ENCODE results near the gene ARHGAP35. TPM values are rescaled to one million over a fixed set of nuclear protein-coding genes. Genes with fewer than 3 reads are reported as not detected.
"Not testable (repeated sequence)": the region's sequence is repeated elsewhere in the genome, so short reads cannot be mapped to it uniquely, and the experiment has no call there.

ARHGAP35 gene
- polyA plus RNA-seq: 4.4 TPM

DNA sequence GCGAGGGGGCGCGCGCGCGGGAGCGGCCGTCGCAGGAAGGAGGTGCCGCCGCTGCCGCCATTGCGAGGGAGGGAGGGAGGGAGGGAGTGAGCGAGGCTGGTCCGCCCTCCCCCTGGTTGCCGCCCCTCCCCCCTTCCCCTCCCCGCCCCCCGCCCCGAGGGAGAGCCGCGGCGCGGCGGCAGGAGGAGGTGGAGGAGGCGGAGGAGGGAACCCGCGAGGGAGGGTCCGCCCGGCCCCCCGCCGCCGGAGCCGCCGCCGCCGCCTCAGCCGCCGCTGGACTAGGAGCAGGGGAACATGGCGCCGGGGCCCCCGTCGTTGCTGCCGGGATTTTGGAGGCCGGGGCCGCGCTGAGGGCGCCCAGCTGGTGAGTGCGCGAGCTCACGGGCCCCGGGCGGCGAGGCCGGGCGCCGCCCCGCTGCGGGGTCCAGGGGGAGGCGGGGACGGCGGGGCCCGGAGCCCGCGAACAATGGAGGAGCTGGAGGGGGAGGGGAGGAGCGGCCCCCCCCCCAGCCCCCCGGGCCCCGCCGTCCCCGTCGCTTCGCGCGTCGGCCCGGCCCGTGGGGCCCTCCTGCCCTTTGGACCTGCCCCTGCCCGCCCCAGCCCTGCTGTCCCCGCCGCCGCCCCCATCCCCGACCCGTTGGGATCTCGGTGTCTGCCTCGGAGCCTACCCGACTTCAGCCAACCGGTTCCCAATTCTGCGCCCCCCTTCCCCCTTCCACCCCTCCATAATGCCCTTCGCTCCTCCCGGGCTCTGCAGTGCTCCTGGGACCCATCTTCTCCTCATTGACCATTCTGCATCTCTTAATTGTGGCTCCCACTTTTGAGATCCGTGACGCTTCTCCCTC lies at the start of gene ARHGAP35:
TSS of gene ARHGAP35 (plus strand) at position 152 of the 845 bp plus-strand sequence. CDS start 57,679 bp downstream, outside the sequence.
- no peaks in the 10 kb centered on the region for H3K36me3 Mint-ChIP-seq
- H3K27me3 Mint-ChIP-seq: peaks cover 1% of the 10 kb centered on the region
- H3K27ac Mint-ChIP-seq: peak within 1 kb of the TSS; percentile 89 to 93 (median 90)
- H3K9me3 Mint-ChIP-seq: no peaks in the 10 kb centered on the region
- H3K4me1 Mint-ChIP-seq: peaks cover 18 to 23% (median 22%) of the 10 kb centered on the region in 3 donors
- H3K4me3 Mint-ChIP-seq: peak within 1 kb of the TSS; percentile 87 to 98 (median 94)

DNA sequence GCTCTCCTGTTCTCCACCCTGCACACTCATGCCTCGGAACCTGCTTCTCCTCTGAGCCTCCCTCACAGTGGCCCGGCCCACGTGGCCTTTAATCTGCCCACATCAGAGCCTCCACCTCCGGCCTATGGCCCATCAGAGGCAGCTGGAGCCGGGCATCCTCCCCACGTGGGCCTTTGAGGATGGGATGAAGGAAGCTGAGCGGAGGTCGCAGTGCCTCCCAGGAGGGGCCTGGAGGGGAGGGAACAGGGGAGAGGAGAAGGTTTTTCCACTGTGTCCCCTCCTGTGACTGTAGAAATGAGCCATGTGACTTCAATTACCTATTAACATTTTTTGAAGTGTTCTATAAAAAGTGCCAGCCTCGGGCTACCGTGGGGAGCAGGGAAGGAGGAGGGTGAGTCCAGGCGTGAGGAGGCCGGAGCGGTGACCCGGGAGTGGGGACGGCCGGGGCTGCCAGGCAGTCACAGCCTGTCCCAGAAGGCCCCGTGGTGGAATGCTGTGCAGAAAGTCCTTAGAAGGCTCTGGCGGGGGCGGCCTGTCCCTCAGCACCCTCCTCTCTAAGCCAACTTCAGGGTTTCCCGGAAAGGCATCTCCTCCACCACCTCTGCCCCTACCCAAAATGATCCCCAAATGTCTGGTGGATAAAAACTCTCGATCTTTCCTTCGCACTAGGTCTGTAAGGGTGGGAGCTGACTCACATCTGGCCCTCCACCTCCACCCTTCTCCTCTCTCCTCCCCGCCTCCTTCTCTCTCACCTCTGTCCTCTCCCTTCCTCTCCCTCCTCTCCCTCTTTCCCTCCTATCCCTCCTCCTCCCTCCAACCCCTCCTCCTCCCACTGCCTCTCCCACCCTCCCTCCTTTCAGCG lies 47.6 kb upstream of the ARHGAP35 start:
- no peak overlapping the region for H3K27ac Mint-ChIP-seq
- H3K27me3 Mint-ChIP-seq: peaks cover 2% of the 10 kb centered on the region
- no peaks in the 10 kb centered on the region for H3K36me3 Mint-ChIP-seq
- peak overlapping the region in 1 of 4 donors; percentile 47 for H3K4me3 Mint-ChIP-seq
- H3K9me3 Mint-ChIP-seq: no peaks in the 10 kb centered on the region
- peaks cover 0 to 8% (median 7%) of the 10 kb centered on the region in 3 donors for H3K4me1 Mint-ChIP-seq

DNA sequence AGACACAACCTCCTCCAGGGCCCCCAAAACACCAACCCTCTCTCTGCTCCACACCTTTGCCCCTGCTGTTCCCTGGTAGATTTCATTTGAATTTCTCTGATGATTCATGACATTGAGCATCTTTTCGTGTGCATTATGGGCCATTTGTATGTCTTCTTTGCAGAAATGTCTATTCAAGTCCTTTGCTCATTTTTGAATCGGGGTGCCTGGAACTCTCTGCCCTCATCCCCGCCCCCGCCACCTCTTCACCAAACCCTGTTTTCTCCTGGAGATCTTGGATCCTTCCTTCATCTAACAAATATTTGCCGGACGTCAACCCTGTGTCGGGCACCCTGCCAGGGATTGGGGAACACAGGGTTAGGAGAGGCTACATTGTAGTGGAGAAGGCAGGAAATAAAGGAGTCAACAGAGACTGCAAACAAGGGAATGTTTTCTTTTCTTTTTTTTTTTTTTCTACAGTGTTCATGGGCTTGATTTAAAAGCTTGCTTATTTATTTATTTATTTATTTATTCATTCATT lies 46.9 kb upstream of the ARHGAP35 start:
- Mint-ChIP-seq H3K4me3 (no peak overlapping the region), H3K9me3 (no peaks in the 10 kb centered on the region), H3K36me3 (no peaks in the 10 kb centered on the region), H3K27ac (no peak overlapping the region), H3K4me1 (peaks cover 0 to 8% (median 7%) of the 10 kb centered on the region in 3 donors), H3K27me3 (peaks cover 2% of the 10 kb centered on the region)

DNA sequence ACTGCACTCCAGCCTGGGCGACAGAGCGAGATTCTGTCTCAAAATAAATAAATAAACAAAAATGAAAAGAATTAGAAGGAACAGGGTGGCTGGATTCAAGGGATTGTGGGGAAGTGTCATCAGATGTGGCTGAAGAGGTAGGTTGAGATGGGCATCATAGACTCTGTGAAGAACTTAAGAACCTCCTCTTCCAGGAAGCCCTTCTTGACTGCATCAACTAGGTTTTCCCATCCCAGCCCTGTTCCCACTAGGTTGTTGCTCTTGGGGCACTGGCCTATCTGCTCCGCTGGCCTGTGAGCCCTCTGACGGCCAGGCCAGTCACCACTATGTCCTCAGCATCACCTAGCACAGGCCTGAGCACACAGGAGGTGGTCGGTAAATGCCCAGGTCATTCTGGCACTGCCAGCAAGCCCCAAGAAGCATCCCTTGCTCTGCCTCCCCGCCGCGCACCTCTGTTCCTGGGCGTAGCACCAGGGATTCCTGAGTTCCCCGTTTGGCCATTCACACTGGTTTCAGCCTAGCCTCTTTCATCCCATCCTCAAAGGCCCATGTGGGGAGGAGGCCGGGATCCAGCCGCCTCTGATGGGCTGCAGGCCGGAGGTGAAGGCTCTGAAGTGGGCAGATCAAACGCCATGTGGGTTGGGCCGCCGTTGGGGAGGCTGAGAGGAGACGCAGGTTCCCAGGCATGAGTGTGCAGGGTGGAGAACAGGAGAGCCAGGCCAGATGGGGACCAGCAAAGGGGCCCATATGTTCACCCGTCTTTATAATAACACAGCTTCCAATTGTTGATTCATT lies 44.8 kb upstream of the ARHGAP35 start:
- Mint-ChIP-seq H3K4me1 (peaks cover 11 to 19% (median 18%) of the 10 kb centered on the region in 3 donors), H3K4me3 (no peak overlapping the region), H3K27me3 (peaks cover 2% of the 10 kb centered on the region), H3K36me3 (no peaks in the 10 kb centered on the region), H3K9me3 (no peaks in the 10 kb centered on the region), H3K27ac (no peak overlapping the region)

DNA sequence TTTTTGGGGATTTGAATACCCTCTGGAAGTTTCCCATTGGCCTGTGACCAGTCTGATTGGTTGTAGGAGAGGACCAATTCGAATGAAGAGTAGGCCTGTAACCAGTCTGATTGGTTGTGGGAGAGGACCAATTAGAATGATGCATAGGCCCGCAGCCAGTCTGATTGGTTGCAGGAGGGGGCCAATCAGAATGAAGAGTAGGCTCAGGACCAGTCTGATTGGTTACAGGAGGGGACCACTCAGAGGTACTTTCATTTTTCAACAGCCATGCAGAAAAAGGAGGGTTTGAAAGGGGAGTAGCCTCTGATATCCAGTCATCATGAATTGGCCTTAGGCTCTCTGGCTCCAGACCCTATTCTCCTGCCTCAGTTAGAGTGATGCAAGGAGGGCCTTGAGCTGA lies 42.0 kb upstream of the ARHGAP35 start:
- Mint-ChIP-seq H3K9me3 (no peaks in the 10 kb centered on the region), H3K4me3 (peak overlapping the region in 1 of 4 donors; percentile 26), H3K36me3 (no peaks in the 10 kb centered on the region), H3K27me3 (peaks cover 2% of the 10 kb centered on the region), H3K27ac (peak overlapping the region; percentile 16 to 92 (median 53)), H3K4me1 (peaks cover 24 to 31% (median 25%) of the 10 kb centered on the region in 3 donors)

DNA sequence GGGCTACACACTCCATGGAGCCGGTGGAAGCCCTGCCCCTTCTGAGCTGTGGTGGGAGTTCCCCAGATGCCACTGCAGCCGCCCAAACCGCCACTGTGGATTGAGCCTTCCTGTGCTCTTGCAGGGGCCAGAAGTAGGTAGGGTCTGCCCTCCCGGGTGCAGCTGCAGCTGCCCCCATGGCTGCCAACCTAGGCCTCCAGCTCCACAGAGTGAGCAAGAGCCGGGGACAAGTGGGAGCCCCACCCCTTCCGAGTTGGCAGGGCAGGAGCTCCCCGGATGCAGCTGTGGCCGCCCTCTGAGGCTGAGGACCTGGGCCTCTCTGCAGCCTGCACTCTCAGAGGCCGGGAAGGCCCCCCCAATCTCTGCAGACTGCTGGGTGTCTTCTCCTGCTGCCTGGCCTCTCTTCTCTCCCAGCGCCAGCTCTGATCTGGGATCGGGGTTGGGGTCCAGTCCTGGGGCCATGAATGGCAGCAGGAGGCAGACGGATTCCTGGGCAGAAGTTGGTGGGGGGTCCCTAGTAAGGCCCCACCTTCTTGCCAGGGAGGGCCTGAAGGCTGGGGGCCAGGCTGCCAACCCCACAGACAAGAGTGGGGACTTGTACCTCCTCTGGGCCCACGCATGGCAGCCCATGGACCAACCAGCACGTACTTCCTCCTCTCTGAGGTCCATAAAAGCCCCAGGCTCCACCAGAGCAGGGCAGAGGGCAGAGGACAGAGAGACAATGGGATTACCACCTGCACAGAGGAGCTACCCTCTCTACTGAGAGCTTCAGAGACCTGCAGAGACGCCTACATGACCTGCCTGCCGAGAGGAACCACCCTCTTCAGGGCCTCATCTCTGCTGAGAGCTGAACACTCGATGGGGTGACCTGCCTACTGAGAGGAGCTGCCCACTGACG lies 39.0 kb upstream of the ARHGAP35 start:
- no peaks in the 10 kb centered on the region for H3K36me3 Mint-ChIP-seq
- H3K27ac Mint-ChIP-seq: peak overlapping the region; percentile 79 to 95 (median 92)
- peaks cover 39 to 44% (median 40%) of the 10 kb centered on the region in 3 donors for H3K4me1 Mint-ChIP-seq
- H3K4me3 Mint-ChIP-seq: peak overlapping the region; percentile 61 to 89 (median 79)
- no peaks in the 10 kb centered on the region for H3K27me3 Mint-ChIP-seq
- peaks cover 0 to 3% (median 0%) of the 10 kb centered on the region in 3 donors for H3K9me3 Mint-ChIP-seq

DNA sequence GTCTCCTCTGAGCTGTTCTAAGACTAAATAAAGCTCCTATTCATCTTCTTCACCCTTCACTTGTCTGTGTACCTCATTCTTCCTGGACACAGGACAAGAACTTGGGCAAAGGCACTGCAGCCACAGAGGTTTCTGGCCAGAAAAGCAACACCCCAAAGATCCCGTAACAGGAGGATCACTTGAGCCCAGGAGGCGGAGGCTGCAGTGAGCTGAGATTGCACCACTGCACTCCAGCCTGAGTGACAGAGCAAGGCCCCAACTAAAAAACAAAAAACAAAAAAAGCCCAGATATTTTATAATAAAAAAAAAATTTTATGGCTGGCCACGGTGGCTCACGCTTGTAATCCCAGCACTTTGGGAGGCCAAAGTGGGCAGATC lies 38.4 kb upstream of the ARHGAP35 start:
- not testable (repeated sequence) for H3K36me3 Mint-ChIP-seq, H3K9me3 Mint-ChIP-seq, H3K27me3 Mint-ChIP-seq
- Mint-ChIP-seq H3K4me1 (peaks cover 37 to 42% (median 40%) of the 10 kb centered on the region in 3 donors), H3K4me3 (peak overlapping the region; percentile 61 to 89 (median 79)), H3K27ac (peak overlapping the region; percentile 79 to 95 (median 92))

DNA sequence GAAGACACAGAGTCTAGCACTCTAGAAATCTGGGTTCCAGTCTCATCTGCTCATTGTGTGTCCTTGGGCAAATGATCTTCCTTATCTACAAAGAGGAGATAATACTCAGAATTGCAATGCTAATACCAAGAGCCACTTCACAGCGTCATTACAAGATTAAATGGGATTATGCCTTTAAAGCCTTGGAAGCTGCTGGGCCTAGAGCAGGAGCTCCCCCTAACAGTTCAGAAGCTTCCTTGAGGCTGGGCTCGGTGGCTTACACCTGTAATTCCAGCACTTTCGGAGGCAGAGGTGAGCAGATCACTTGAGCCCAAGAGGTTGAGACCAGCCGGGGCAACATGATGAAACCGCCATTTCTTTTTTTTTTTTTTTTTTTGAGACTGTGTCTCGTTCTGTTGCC lies 37.7 kb upstream of the ARHGAP35 start:
- peak overlapping the region; percentile 35 to 83 (median 44) for H3K4me3 Mint-ChIP-seq
- H3K27ac Mint-ChIP-seq: peak overlapping the region; percentile 56 to 76 (median 63)
- H3K27me3 Mint-ChIP-seq: no peaks in the 10 kb centered on the region
- H3K9me3 Mint-ChIP-seq: peaks cover 0 to 3% (median 0%) of the 10 kb centered on the region in 3 donors
- no peaks in the 10 kb centered on the region for H3K36me3 Mint-ChIP-seq
- H3K4me1 Mint-ChIP-seq: peaks cover 37 to 42% (median 40%) of the 10 kb centered on the region in 3 donors

DNA sequence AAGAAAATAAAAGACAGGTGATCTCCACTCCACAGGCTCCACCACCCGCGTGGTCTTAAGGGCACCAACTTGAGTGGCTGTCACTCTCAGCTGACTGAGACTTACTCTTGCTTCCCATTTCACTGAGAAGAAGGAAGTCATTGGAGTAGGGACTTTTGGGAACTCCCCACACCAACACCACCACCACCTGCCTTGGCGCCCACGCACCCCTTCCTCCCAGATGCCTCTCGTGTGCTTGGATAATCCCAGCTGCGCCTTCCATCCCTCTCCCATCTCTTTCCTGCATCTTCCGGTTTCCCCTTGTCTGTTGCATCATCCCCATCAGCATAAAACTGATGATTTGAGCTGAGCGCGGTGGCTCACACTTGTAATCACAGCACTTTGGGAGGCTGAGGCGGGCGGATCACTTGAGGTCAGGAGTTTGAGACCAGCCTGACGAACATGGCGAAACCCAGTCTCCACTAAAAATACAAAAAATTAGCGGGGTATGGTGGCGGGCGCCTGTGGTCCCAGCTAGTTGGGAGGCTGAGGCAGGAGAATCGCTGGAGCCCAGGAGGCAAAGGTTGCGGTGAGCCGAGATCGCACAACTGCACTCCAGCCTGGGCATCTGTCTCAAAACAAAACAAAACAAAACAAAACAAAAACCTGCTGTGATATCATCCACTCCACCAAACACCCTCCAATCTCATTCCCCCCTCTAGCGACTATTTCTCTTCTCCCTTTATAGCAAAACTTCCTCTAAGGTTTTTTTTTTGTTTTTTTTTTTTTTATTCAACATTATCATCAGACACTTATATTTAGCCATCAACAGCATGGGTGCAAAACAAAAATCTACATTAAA lies 35.7 kb upstream of the ARHGAP35 start:
- Mint-ChIP-seq H3K4me1 (peaks cover 28 to 38% (median 37%) of the 10 kb centered on the region in 3 donors), H3K36me3 (no peaks in the 10 kb centered on the region), H3K27me3 (no peaks in the 10 kb centered on the region), H3K4me3 (peak overlapping the region; percentile 61 to 97 (median 84)), H3K9me3 (peaks cover 0 to 3% (median 0%) of the 10 kb centered on the region in 3 donors), H3K27ac (peak overlapping the region; percentile 83 to 98 (median 95))

DNA sequence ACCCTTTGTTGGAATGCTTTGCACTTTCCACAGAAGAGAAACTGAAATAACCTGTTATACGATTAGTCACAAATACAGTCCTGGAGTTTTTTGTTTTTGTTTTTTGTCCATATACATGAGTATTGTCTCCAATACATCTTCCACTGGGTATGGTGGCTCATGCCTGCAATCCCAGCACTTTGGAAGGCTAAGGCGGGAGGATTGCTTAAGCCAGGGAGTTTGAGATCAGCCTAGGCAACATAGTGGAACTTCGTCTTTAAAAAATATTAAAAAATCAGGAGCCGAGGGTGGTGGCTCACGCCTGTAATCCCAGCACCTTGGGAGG lies 35.1 kb upstream of the ARHGAP35 start:
- peak overlapping the region; percentile 83 to 98 (median 95) for H3K27ac Mint-ChIP-seq
- H3K27me3 Mint-ChIP-seq: no peaks in the 10 kb centered on the region
- peaks cover 0 to 3% (median 0%) of the 10 kb centered on the region in 3 donors for H3K9me3 Mint-ChIP-seq
- peak overlapping the region in 2 of 4 donors; percentile 61 to 97 for H3K4me3 Mint-ChIP-seq
- H3K36me3 Mint-ChIP-seq: no peaks in the 10 kb centered on the region
- peaks cover 24 to 33% (median 33%) of the 10 kb centered on the region in 3 donors for H3K4me1 Mint-ChIP-seq

DNA sequence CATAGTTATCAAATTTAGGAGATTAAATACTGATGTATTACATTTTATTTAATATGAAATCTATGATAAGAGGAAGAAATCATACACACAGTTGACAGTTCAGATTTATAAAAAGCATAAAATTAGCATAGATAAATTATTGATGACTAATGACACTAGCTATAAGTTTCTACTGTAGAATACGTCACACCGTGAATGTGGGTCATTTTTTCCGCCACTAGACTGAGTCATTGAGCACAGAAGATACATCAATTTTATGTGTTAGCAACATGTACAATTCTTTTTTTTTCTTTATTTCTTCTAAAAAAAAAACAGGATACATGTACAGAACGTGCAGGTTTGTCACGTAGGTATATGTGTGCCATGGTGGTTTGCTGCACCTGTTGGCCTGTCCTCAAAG lies 32.3 kb upstream of the ARHGAP35 start:
- Mint-ChIP-seq H3K27ac (no peak overlapping the region), H3K9me3 (peaks cover 0 to 6% (median 0%) of the 10 kb centered on the region in 3 donors), H3K27me3 (no peaks in the 10 kb centered on the region), H3K4me1 (peaks cover 15 to 20% (median 18%) of the 10 kb centered on the region in 3 donors), H3K36me3 (no peaks in the 10 kb centered on the region), H3K4me3 (no peak overlapping the region)

DNA sequence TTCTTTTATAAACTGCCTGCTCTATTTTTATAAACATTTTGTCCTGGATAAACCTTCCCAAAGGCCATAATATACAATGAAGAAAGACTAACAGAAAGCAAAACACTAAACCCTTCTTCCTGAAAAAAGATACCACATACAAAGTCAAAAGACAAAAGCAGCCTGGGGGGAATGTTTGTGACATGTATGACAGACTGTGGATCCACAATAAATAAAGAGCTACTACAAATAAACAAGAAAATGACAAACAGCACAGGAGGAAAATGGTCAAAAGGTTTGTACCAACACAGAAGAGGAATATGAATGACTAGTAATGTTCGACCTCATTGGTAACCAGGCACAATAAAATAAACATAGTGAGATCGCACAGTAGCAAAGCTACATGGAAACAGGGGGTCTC lies 29.9 kb upstream of the ARHGAP35 start:
- Mint-ChIP-seq H3K36me3 (no peaks in the 10 kb centered on the region), H3K4me3 (no peak overlapping the region), H3K27ac (no peak overlapping the region), H3K27me3 (no peaks in the 10 kb centered on the region), H3K4me1 (peaks cover 0 to 5% (median 2%) of the 10 kb centered on the region in 3 donors), H3K9me3 (peaks cover 0 to 3% (median 0%) of the 10 kb centered on the region in 3 donors)

DNA sequence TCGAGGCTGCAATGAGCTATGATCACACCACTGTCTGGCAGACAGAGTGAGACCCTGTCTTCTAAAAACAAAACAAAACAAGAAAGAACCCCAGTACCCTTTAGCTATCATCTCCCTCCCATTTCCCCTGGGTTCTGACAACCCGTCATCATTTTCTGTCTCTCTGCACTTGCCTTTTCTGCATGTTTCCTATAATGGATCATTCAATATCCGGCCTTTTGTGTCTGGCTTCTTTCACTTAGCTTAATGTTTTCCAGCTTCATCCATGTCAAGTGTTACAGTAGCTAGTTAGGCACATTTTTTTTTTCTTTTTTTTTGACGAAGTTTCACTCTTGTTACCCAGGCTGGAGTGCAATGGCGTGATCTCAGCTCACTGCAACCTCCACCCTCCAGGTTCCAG lies 26.7 kb upstream of the ARHGAP35 start:
- Mint-ChIP-seq H3K27ac (no peak overlapping the region), H3K9me3 (peaks cover 0 to 3% (median 0%) of the 10 kb centered on the region in 3 donors), H3K4me1 (peaks cover 0 to 5% (median 1%) of the 10 kb centered on the region in 3 donors), H3K36me3 (peaks cover 3% of the 10 kb centered on the region), H3K4me3 (no peak overlapping the region), H3K27me3 (no peaks in the 10 kb centered on the region)
